GM19467 (cell line): ENCODE results near the gene CPEB3.
A peak's percentile ranks its signal among the peaks of the same experiment; 100 is the strongest.

Source experiments
- ATAC-seq: cut with Tn5 transposase; IDR thresholded peaks from one replicate; pipeline ENCODE4 v1.9.1; 2021; ENCODE audit warnings: mild to moderate bottlenecking, moderate library complexity; ENCODE audit not compliant: unreplicated experiment

CPEB3 gene

GRCh38 chr10:92268748-92269147, 22.1 kb downstream of the CPEB3 start:
- ATAC-seq: no peak

GRCh38 chr10:92267343-92267742, 23.5 kb downstream of the CPEB3 start:
- no peak for ATAC-seq

GRCh38 chr10:92265687-92266258, 25.1 kb downstream of the CPEB3 start:
- ATAC-seq: no peak

GRCh38 chr10:92264249-92264648, 26.6 kb downstream of the CPEB3 start:
- no peak for ATAC-seq

DNA sequence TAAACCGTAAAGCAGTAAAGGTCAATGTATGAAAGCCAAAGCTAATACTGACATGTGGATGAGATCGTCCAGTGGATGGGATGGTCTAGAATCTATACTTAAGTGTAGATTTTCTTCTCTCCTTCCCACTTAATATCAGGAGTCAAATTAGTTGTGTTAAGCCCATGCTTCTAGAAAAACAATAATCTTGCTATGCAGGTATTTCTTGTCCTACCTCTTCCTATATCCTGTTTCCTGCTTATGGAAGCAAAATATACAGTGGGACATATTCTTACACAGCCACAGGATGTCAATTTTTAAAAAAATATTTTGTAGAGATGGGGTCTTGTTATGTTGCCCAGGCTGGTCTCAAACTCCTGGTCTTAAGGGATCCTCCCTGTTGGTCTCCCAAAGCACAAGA, 27.5 kb downstream of the CPEB3 start:
- no peak for ATAC-seq

DNA sequence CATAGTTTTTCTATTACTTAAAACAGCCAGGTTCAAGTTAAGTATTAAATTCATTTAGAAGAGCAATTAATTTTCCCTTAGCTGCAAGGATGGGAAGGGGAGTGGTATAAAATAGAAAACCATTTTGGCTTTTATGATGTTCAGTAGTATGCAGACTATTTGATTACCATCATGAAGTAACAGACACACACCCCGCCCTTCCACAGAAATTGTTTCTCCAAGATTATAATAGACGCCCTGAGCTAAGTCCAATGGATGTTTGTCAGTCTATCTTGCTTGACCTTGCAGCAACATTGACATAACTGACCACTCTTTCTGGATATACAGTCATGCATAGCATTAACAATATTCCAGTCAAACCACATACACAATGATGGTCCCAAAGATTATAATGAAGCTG, 42.3 kb downstream of the CPEB3 start:
- no peak for ATAC-seq

- no peak for ATAC-seq
Measured at GRCh38 chr10:92244796-92245195, 46.1 kb downstream of the CPEB3 start.

DNA sequence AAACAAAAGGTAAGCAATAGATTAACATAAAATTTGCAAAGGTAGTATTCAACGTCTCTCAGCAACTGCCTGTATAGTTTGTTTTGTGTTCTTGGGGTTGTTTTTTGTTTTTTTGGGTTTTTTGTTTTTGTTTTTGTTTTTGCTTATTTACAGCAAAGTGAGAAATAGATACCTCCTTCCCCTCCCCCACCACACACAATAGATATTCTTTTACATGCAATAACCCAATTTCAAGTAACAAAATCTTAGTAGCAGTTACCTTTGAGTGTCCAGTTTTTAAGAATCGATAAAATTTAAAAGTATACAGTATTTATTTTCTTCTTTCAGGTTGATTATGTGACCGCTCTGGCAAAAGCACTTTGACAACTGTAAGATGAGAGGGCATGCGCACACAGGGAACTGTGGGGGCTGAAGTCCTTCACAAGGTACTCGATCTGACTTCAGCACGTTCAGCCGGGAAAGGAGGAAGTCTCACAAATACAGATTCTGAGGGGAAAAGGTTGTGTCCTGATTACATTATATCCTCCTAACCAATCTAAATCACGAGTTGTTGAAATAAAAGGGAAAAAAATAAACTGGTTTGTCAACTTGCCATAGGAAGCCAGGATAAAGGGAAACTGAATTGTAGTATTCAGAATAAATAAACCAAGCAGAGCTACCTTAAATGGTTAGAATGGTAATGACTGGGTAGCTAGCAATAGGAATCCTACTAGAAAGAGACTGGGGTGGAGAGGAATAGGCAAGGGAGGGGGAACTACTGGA, 47.8 kb downstream of the CPEB3 start:
- no peak for ATAC-seq

- no peak for ATAC-seq
Measured at GRCh38 chr10:92242380-92242779, 48.5 kb downstream of the CPEB3 start.

- ATAC-seq: no peak
Measured at GRCh38 chr10:92241501-92241900, 49.4 kb downstream of the CPEB3 start.

GRCh38 chr10:92241158-92241500, 49.7 kb downstream of the CPEB3 start:
- ATAC-seq: no peak

GRCh38 chr10:92240289-92241157, 50.4 kb downstream of the CPEB3 start:
- peak; percentile 55 for ATAC-seq

DNA sequence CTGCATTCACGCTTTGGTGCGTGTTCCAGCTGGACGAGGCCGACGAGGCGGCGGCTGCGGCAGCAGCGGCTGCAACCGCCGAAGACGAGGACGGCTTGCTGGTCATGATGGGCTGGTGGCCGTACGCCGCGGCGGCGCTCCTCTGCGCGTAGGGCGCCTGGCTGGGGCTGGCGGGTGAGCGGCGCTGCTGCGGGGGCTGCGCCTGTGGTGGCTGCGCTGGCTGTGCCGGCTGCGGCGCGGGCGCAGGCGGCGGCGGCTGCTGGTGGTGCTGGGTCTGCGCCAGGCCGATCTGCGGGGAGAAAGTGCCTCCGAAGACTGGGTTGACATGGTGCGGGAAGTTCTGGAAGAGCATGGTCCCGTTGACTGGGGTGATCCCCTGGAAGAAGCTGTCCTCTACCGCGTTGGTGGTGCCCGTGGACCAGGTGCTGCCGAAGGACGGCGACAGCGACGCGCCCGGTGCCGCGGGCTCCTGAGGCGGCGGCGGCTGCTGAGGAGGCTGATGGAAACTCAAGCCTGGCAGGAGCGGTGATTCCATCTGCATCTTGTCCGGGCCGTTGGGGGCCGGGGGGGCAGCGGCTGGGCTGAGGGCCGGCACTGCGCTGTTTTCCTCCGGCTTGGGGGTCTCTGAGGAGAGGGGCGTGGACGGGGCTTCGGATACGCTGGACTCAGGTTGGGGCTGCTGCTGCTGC, 51.1 kb downstream of the CPEB3 start:
- peak; percentile 32 for ATAC-seq

GRCh38 chr10:92239151-92239599, 51.7 kb downstream of the CPEB3 start:
- no peak for ATAC-seq

- no peak for ATAC-seq
Measured at GRCh38 chr10:92238586-92239098, 52.2 kb downstream of the CPEB3 start.

DNA sequence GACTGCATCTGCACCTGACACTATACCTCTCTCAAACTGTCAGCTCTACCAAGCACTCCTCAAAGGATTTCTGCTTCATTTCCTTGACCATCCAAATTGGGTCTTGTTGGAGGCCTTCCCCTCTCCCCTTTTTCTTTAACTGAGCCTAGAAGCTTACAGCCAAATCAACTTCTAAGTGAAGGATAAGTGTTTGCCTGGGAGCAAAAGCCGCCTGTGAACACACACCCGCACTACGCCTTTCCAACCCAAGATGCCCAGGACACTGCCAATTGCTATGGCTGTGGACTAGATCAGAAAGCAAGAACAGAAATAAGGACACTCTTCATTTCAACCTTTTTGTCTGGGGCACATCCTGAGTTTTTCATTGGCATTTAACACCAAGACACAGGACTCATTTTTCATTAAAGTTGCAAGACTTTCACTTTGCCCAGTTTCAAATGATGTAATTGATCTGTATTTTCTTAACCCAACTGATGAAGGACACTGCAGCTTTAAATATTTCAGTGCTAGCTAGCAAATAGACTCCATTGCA, 52.8 kb downstream of the CPEB3 start:
- ATAC-seq: no peak

DNA sequence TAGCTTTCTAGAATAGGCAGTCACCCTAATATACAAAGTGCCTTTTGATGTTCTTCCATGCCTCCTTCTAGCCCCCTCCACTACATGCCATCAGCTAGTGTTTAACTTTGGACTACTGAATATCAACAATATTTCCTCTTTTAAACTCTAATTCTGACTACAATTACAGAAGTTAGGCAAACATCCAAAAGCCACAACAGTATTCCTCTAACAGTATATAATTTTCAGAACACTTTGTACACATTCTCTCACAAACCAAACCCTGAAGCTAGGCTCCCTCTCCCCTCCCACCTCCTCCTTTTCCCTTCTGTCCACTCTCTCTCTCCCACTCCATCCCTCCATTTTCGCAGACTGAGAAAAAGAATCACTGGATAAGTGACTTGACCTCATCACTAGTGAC, 59.7 kb downstream of the CPEB3 start:
- ATAC-seq: no peak

DNA sequence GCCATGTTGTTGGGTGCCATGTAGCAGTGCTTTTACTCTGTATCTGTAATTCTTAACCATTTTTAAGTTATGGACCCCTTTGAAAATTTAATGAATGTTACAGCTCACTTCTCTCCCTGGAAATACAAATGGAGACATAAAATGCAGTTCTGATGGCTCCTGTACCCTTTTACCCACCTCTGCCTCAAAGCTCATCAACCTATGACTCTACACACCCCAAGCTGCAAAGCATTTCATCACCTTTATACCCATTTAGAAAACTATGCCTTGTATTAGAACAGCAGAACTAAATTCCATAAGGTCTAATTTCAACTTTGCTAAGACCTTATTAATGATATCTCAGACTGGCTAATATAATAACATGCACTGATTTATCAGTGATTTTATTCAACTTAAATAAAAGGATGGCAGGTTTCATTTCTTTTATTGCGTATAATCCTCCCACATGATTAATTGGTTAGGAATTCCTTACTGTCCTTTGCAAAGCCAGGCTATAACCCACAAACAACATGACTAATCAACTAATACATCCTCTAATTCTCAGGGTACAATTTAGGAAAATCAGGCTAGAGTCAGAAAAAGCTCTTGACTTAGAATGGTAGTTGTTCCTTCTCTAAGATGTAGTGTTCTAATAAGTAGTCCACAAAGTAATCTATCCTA, 68.1 kb downstream of the CPEB3 start:
- no peak for ATAC-seq

GRCh38 chr10:92219559-92219958, 71.3 kb downstream of the CPEB3 start:
- no peak for ATAC-seq

DNA sequence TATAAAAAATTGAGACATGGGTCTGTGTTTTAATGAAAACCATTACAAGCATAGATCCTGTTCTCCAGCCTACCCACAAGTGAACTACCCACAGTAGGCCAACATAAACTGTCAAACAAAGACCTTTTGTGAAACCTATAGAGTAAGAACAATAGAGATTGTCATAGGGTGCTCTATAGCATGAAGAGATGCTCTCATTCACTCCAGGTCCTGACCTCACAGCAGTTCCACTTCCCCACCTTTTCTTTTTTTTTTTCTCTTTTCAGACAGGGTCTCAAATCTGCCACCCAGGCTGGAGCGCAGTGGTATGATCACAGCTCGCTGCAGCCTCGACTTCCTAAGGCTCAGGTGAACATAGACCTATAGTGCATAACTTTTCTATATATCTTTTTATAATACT, 72.3 kb downstream of the CPEB3 start:
- no peak for ATAC-seq
